Measurements from ENCODE around the gene WFDC1.

The WFDC1 gene

DNA sequence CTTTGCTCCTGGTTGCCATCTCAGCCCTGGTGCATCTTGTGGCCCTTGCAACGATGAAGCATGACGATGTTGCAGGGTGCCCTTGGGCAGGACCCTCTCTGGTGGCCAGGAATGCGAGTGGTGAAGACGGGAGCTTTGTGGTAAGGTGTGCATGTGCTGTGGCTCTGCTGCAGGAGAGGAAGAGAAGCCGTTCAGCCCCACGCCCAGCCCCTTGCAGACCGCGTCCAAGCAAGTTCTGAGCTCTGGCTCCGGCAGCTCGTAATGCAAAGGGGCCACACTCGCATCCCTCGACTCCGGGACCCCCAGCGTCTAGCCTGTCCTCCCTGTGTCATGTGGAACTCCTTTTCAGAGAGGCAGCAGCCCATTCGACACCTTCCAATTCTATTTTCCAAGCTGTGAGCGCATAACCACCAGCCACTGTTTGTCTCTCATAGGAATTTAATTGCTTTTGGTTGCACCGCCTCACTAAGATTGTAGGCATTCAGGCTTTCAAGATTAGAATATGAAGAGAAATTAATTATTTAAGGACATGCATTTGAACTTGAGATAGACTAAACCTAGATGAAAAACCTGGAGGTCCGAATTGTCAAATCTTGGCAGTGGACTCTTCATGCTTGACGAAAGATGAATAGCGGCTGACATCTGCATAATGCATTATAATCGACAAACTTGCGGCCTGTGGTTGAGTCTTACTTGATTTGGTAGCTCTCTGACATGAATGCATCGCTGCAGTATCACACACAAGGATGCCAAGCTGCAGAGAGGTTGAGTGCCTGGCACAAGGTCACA is 33.7 kb upstream of the WFDC1 start:
- no peak for DNase-seq
- no peaks in the 10 kb centered on the region for H3K36me3 ChIP-seq (replicated peaks)
- TF ChIP-seq, protein P1, sequence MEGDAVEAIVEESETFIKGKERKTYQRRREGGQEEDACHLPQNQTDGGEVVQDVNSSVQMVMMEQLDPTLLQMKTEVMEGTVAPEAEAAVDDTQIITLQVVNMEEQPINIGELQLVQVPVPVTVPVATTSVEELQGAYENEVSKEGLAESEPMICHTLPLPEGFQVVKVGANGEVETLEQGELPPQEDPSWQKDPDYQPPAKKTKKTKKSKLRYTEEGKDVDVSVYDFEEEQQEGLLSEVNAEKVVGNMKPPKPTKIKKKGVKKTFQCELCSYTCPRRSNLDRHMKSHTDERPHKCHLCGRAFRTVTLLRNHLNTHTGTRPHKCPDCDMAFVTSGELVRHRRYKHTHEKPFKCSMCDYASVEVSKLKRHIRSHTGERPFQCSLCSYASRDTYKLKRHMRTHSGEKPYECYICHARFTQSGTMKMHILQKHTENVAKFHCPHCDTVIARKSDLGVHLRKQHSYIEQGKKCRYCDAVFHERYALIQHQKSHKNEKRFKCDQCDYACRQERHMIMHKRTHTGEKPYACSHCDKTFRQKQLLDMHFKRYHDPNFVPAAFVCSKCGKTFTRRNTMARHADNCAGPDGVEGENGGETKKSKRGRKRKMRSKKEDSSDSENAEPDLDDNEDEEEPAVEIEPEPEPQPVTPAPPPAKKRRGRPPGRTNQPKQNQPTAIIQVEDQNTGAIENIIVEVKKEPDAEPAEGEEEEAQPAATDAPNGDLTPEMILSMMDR (IDR thresholded peaks at IDR 0.05; ENCODE audit: low read depth, low read length, missing control alignments), result no peak

DNA sequence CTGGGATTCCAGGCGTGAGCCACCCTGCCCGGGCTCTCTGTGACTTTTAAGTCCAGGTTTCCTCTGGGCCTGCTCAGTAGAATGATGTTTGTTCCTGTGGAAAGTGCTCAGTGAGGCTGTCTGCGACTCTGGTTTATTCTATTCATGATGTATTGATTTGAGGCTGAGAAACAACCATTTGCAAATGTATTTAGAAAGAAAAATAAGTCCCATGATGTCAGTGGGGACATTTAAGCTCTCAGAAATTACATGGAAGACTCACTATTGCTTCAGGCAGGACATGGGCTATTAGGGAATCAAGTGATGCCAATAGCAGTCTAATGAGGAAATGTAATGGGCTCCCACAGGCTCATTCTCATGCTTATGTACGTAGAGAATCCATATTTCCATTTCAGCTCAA is 32.6 kb upstream of the WFDC1 start:
- H3K27me3 ChIP-seq (replicated peaks), result no peaks in the 10 kb centered on the region
- in situ Hi-C loops (cut with HindIII; ENCODE audit: low pct_ligation_motif_present, low sequenced_read_pairs), result no loop called here
- H3K27ac ChIP-seq, result no peak overlapping the region
- H3K36me3 ChIP-seq (replicated peaks), result no peaks in the 10 kb centered on the region
- no peak for DNase-seq
- TF ChIP-seq, protein P1 (IDR thresholded peaks at IDR 0.05; ENCODE audit: low read depth, low read length, missing control alignments), result no peak
- no peak overlapping the region for H3K4me3 ChIP-seq (ENCODE audit: low read depth, low read length)

More for the DNA sequence above, 33.7 kb upstream of the WFDC1 start:
- in situ Hi-C loops (cut with HindIII; ENCODE audit: low pct_ligation_motif_present, low sequenced_read_pairs), result no loop called here
- Histone ChIP-seq H3K27me3 (replicated peaks) (no peaks in the 10 kb centered on the region), H3K27ac (no peak overlapping the region), H3K4me3 (ENCODE audit: low read depth, low read length) (no peak overlapping the region)

DNA sequence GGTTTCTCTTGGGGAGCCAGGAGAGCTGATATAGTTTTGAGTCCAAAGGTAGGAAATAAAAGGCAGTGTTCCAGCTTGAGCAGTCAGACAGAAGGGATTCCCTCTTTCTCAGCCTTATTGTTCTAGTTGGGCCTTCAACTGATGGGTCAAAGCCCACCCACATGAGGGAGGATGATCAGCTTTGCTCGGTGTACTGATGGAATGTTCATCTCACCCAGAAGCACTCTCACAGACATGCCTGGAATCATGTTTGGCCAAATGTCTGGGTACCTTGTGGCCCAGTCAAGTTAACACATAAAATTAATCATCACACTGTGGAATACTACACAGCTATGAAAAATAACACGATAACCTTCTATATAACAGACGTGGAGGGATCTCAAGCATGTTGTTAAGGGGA is 31.7 kb upstream of the WFDC1 start:
- TF ChIP-seq, protein P1 (IDR thresholded peaks at IDR 0.05; ENCODE audit: low read depth, low read length, missing control alignments), result no peak
- in situ Hi-C loops (cut with HindIII; ENCODE audit: low pct_ligation_motif_present, low sequenced_read_pairs), result no loop called here
- Histone ChIP-seq H3K36me3 (replicated peaks) (no peaks in the 10 kb centered on the region), H3K4me3 (ENCODE audit: low read depth, low read length) (no peak overlapping the region), H3K27me3 (replicated peaks) (no peaks in the 10 kb centered on the region), H3K27ac (no peak overlapping the region)
- DNase-seq, result no peak

DNA sequence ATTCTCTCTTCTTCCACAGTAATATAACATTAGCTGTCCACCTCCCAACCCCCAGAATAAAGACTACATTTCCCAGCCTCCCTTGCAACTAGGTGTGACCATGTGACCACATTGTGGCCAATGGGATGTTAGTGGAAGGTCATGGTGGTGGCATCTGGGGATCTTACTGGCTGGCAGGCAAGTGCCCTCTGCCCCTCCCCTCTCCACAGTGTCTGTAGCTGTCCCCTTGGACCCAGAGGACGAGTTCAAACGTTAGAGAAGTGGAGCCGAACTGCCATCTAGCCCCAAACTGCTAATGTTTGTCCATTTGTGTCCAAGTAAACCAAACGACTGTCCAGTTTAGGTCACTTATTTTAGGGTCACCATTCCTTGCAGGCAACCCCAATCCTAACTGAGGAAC is 28.2 kb upstream of the WFDC1 start:
- Histone ChIP-seq H3K27me3 (replicated peaks) (no peaks in the 10 kb centered on the region), H3K36me3 (replicated peaks) (no peaks in the 10 kb centered on the region), H3K4me3 (ENCODE audit: low read depth, low read length) (no peak overlapping the region), H3K27ac (no peak overlapping the region)
- in situ Hi-C loops (cut with HindIII; ENCODE audit: low pct_ligation_motif_present, low sequenced_read_pairs), result no loop called here
- DNase-seq, result peak; percentile 71
- TF ChIP-seq, protein P1 (IDR thresholded peaks at IDR 0.05; ENCODE audit: low read depth, low read length, missing control alignments), result no peak

DNA sequence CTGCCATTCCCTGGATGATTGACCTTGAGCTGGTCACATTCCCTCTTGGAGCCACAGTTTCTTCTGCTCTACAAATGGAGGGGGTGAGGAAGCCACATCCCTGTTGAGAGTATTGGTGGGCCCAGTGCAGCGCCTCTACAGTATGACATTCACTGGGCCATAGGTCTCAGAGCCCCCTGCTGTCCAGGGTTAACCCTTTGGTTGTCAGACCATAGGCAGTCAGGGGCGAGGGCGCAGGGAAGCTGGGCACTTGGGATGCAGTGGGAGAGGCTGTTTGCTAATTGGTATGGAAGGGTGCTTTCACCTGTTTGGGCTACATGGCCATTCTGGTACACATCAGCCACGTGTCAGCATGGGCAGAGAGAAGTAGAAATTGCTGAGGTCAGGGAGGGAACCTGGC is 27.3 kb upstream of the WFDC1 start:
- no peak for DNase-seq
- Histone ChIP-seq H3K4me3 (ENCODE audit: low read depth, low read length) (no peak overlapping the region), H3K27me3 (replicated peaks) (no peaks in the 10 kb centered on the region), H3K36me3 (replicated peaks) (no peaks in the 10 kb centered on the region), H3K27ac (no peak overlapping the region)
- in situ Hi-C loops (cut with HindIII; ENCODE audit: low pct_ligation_motif_present, low sequenced_read_pairs), result no loop called here
- TF ChIP-seq, protein P1 (IDR thresholded peaks at IDR 0.05; ENCODE audit: low read depth, low read length, missing control alignments), result no peak

Measured in brain microvascular endothelial cell (primary cell).